Neutrophil (primary cell): ENCODE measurements around the gene MYBPHL.

Source experiments
- H3K27ac ChIP-seq: fragments of 200-600 bp; sonication (generic); 2 replicates; pipeline ENCODE4 v1.5.1; 2016; ENCODE audit warnings: mild to moderate bottlenecking, moderate library complexity
- H3K27me3 ChIP-seq: fragments of 200-600 bp; sonication (generic); 2 replicates; pipeline ENCODE4 v1.6.0; 2016; ENCODE audit warnings: mild to moderate bottlenecking
- H3K36me3 ChIP-seq: fragments of 200-600 bp; sonication (generic); 2 replicates; pipeline ENCODE4 v1.5.1; 2017
- H3K4me1 ChIP-seq, 2 experiments: fragments of 200-600 bp in 1 of 2; sonication (generic) in 1 of 2; 1 replicate in 1 of 2; 2 replicates in 1 of 2; pipeline versions ENCODE4 v1.5.1 to v1.6.1; 2013 to 2016; ENCODE audit warnings: low read depth in 1 of 2, low read length in 1 of 2, mild to moderate bottlenecking in 1 of 2, moderate library complexity in 1 of 2; ENCODE audit not compliant: control insufficient read depth in 1 of 2, insufficient read depth in 1 of 2
- H3K4me3 ChIP-seq, 2 experiments: fragments of 200-600 bp in 1 of 2; sonication (generic) in 1 of 2; 1 replicate in 1 of 2; 2 replicates in 1 of 2; pipeline ENCODE4 v1.5.1; 2013 to 2016; ENCODE audit warnings: low read depth in 1 of 2, low read length in 1 of 2, mild to moderate bottlenecking in 1 of 2, moderate library complexity in 1 of 2
- H3K9me3 ChIP-seq: fragments of 200-600 bp; sonication (generic); 2 replicates; pipeline ENCODE4 v1.5.1; 2016
- TF ChIP-seq, protein P1 (sequence below): fragments of 200-600 bp; sonication (generic); IDR thresholded peaks from 2 replicates; pipeline ENCODE4 v1.5.1; 2016; ENCODE audit warnings: antibody characterized with exemption

Gene MYBPHL

DNA sequence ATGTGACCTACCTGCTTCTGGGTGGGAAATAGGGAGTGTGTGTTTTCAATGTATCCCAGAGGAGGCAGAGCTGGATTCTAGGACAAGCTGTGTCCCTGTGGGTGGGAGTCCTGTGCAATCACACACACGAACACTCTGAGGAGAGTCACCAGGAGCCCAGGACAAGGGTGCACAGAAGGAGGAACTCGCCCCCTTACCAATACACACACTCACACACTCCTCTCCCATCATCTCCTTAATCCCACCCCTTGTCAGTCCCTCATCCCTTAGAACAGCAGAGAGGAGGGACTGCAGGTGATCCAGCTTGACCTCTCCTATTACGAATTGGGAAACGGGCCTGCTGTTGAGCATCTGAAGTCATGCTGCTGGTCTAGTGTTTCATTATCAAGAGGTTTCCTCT lies 8.5 kb upstream of the MYBPHL start:
- Histone ChIP-seq H3K4me3 (no peak overlapping the region), H3K9me3 (no peaks in the 10 kb centered on the region), H3K27me3 (no peaks in the 10 kb centered on the region), H3K36me3 (peaks cover 98% of the 10 kb centered on the region), H3K27ac (no peak overlapping the region), H3K4me1 (no peaks in the 10 kb centered on the region)
- TF ChIP-seq, protein P1, sequence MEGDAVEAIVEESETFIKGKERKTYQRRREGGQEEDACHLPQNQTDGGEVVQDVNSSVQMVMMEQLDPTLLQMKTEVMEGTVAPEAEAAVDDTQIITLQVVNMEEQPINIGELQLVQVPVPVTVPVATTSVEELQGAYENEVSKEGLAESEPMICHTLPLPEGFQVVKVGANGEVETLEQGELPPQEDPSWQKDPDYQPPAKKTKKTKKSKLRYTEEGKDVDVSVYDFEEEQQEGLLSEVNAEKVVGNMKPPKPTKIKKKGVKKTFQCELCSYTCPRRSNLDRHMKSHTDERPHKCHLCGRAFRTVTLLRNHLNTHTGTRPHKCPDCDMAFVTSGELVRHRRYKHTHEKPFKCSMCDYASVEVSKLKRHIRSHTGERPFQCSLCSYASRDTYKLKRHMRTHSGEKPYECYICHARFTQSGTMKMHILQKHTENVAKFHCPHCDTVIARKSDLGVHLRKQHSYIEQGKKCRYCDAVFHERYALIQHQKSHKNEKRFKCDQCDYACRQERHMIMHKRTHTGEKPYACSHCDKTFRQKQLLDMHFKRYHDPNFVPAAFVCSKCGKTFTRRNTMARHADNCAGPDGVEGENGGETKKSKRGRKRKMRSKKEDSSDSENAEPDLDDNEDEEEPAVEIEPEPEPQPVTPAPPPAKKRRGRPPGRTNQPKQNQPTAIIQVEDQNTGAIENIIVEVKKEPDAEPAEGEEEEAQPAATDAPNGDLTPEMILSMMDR = no peak

DNA sequence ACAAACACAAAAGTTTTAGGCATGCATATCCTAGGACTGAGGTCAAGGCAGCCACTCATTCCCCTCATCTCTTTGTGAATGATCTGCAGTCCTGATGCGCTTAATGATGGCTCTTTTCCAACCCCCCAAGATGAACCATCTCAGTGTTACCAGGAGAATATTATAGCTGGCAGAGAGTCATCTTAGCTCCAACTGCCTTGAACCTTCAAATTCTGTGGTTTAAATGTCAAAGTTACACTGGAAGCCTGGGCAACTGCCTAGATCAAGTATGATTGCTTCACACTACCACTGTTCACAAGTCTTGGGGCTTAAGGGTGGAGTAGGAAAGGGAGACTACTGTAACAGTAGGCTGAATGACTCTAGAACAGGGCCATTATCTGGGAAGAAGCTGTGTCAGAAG lies 8.0 kb upstream of the MYBPHL start:
- Histone ChIP-seq H3K9me3 (no peaks in the 10 kb centered on the region), H3K36me3 (peaks cover 98% of the 10 kb centered on the region), H3K4me3 (no peak overlapping the region), H3K4me1 (no peaks in the 10 kb centered on the region), H3K27me3 (no peaks in the 10 kb centered on the region), H3K27ac (no peak overlapping the region)
- TF ChIP-seq, protein P1 = no peak

- no peak overlapping the region for H3K4me3 ChIP-seq
- H3K4me1 ChIP-seq = no peaks in the 10 kb centered on the region
- no peaks in the 10 kb centered on the region for H3K9me3 ChIP-seq
- no peaks in the 10 kb centered on the region for H3K27me3 ChIP-seq
- TF ChIP-seq, protein P1 = no peak
- H3K27ac ChIP-seq = no peak overlapping the region
- peaks cover 98% of the 10 kb centered on the region for H3K36me3 ChIP-seq
These were observed 6.4 kb upstream of the MYBPHL start for GRCh38 chr1:109312978-109313775.

- Histone ChIP-seq H3K36me3 (peaks cover 90% of the 10 kb centered on the region), H3K27me3 (no peaks in the 10 kb centered on the region), H3K4me3 (no peak overlapping the region), H3K9me3 (no peaks in the 10 kb centered on the region), H3K27ac (no peak overlapping the region), H3K4me1 (peaks cover 3% of the 10 kb centered on the region in 2 experiments)
- TF ChIP-seq, protein P1 = no peak
These were observed 5.4 kb upstream of the MYBPHL start for GRCh38 chr1:109312246-109312645.

- Histone ChIP-seq H3K36me3 (peaks cover 61% of the 10 kb centered on the region), H3K4me3 (no peak overlapping the region), H3K9me3 (no peaks in the 10 kb centered on the region), H3K27me3 (no peaks in the 10 kb centered on the region), H3K4me1 (peaks cover 7 to 9% of the 10 kb centered on the region in 2 experiments), H3K27ac (no peak overlapping the region)
- TF ChIP-seq, protein P1 = no peak
These were observed 2.5 kb upstream of the MYBPHL start for GRCh38 chr1:109309347-109309746.
